ENCODE measurements around the gene MARCHF3. TPM values are rescaled to one million over a fixed set of nuclear protein-coding genes. Genes with fewer than 3 reads are reported as not detected.

The MARCHF3 gene
- total RNA-seq, 1 experiment from 2014 or later: 16.1 TPM

- Mint-ChIP-seq H3K36me3 (ENCODE audit: insufficient read depth, unreplicated experiment) (peaks cover 5% of the 10 kb centered on the region), H3K9me3 (ENCODE audit: low read depth, unreplicated experiment) (no peaks in the 10 kb centered on the region), H3K4me1 (ENCODE audit: low read depth, unreplicated experiment) (no peaks in the 10 kb centered on the region), H3K27me3 (ENCODE audit: unreplicated experiment) (no peaks in the 10 kb centered on the region), H3K4me3 (ENCODE audit: low read depth, unreplicated experiment) (no peak overlapping the region), H3K27ac (ENCODE audit: unreplicated experiment) (no peak overlapping the region)
- TF ChIP-seq, protein P1, sequence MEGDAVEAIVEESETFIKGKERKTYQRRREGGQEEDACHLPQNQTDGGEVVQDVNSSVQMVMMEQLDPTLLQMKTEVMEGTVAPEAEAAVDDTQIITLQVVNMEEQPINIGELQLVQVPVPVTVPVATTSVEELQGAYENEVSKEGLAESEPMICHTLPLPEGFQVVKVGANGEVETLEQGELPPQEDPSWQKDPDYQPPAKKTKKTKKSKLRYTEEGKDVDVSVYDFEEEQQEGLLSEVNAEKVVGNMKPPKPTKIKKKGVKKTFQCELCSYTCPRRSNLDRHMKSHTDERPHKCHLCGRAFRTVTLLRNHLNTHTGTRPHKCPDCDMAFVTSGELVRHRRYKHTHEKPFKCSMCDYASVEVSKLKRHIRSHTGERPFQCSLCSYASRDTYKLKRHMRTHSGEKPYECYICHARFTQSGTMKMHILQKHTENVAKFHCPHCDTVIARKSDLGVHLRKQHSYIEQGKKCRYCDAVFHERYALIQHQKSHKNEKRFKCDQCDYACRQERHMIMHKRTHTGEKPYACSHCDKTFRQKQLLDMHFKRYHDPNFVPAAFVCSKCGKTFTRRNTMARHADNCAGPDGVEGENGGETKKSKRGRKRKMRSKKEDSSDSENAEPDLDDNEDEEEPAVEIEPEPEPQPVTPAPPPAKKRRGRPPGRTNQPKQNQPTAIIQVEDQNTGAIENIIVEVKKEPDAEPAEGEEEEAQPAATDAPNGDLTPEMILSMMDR (IDR thresholded peaks at IDR 0.05; ENCODE audit: unreplicated experiment): no peak
- DNase-seq: no peak
- intact Hi-C loops (cut with micrococcal nuclease; ENCODE audit: unreplicated experiment): no loop called here
- CTCF ChIA-PET: no interaction called here
- BruUV-seq (replicated peaks): no TSS peak
Measured at GRCh38 chr5:126878634-126879033, 151.7 kb downstream of the MARCHF3 start.

DNA sequence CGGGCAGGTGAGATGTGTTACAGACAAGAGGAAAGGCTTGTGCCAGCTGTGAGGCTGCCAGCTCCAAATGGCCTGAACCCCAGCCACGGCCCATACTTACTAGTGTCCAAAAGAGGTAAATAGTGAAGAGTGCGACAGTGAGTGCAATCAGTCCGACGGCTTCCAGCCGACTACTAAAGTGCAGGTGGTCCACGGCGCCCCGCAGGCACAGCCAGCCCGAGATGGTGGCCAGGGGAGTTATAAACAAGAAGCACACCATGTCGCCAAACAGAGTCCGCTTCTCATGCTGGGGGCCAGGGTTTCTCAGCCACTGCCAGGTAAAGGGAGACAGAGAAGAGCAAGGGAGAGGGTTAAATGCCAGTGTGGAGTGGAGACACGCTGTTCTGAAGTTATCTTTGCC, 152.3 kb downstream of the MARCHF3 start:
- H3K4me3 Mint-ChIP-seq (ENCODE audit: low read depth, unreplicated experiment): no peak overlapping the region
- no peaks in the 10 kb centered on the region for H3K9me3 Mint-ChIP-seq (ENCODE audit: low read depth, unreplicated experiment)
- peaks cover 5% of the 10 kb centered on the region for H3K36me3 Mint-ChIP-seq (ENCODE audit: insufficient read depth, unreplicated experiment)
- no peaks in the 10 kb centered on the region for H3K4me1 Mint-ChIP-seq (ENCODE audit: low read depth, unreplicated experiment)
- no peaks in the 10 kb centered on the region for H3K27me3 Mint-ChIP-seq (ENCODE audit: unreplicated experiment)
- intact Hi-C loops (cut with micrococcal nuclease; ENCODE audit: unreplicated experiment): no loop called here
- CTCF ChIA-PET: no interaction called here
- no peak for DNase-seq
- H3K27ac Mint-ChIP-seq (ENCODE audit: unreplicated experiment): no peak overlapping the region
- no TSS peak for BruUV-seq (replicated peaks)
- TF ChIP-seq, protein P1 (IDR thresholded peaks at IDR 0.05; ENCODE audit: unreplicated experiment): no peak

GRCh38 chr5:126877602-126878001, 152.8 kb downstream of the MARCHF3 start:
- CTCF ChIA-PET: no interaction called here
- no TSS peak for BruUV-seq (replicated peaks)
- H3K27ac Mint-ChIP-seq (ENCODE audit: unreplicated experiment): no peak overlapping the region
- H3K4me3 Mint-ChIP-seq (ENCODE audit: low read depth, unreplicated experiment): no peak overlapping the region
- intact Hi-C loops (cut with micrococcal nuclease; ENCODE audit: unreplicated experiment): no loop called here
- peaks cover 5% of the 10 kb centered on the region for H3K36me3 Mint-ChIP-seq (ENCODE audit: insufficient read depth, unreplicated experiment)
- no peaks in the 10 kb centered on the region for H3K9me3 Mint-ChIP-seq (ENCODE audit: low read depth, unreplicated experiment)
- TF ChIP-seq, protein P1 (IDR thresholded peaks at IDR 0.05; ENCODE audit: unreplicated experiment): no peak
- no peak for DNase-seq
- no peaks in the 10 kb centered on the region for H3K4me1 Mint-ChIP-seq (ENCODE audit: low read depth, unreplicated experiment)
- H3K27me3 Mint-ChIP-seq (ENCODE audit: unreplicated experiment): no peaks in the 10 kb centered on the region

DNA sequence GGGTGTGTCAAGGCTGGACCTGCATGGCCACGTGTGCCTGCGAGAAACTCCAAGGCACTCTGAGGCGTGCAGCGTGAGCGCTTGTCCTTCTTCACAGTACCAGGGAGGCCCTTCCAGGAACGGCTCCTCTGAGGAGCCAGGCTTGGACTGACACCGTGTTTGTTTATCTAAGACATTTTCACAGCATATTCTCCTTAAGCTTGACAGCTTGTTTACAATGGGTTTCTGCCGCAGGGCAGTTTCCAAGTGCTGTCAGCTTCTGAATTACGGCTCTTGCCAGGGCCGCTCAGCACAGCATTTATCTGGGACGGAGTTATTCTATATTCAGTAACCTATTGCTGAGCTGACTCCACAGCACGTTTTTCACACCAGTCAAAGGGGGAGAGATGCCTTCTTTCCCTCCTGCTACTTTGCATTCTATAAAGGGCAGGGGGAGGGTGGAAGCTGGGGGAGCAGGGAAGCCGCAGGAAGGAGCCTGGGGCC, 155.0 kb downstream of the MARCHF3 start:
- Mint-ChIP-seq H3K4me3 (ENCODE audit: low read depth, unreplicated experiment) (no peak overlapping the region), H3K4me1 (ENCODE audit: low read depth, unreplicated experiment) (no peaks in the 10 kb centered on the region), H3K27me3 (ENCODE audit: unreplicated experiment) (no peaks in the 10 kb centered on the region), H3K9me3 (ENCODE audit: low read depth, unreplicated experiment) (no peaks in the 10 kb centered on the region), H3K27ac (ENCODE audit: unreplicated experiment) (no peak overlapping the region), H3K36me3 (ENCODE audit: insufficient read depth, unreplicated experiment) (peaks cover 5% of the 10 kb centered on the region)
- BruUV-seq (replicated peaks): no TSS peak
- DNase-seq: no peak
- TF ChIP-seq, protein P1 (IDR thresholded peaks at IDR 0.05; ENCODE audit: unreplicated experiment): no peak
- intact Hi-C loops (cut with micrococcal nuclease; ENCODE audit: unreplicated experiment): no loop called here
- CTCF ChIA-PET: interaction anchor here (1.1 kb wide), 1 partner anchor 42 kb away, joined by 6 read pairs; no protein-coding TSS in a partner anchor

Measured in Calu3 (cell line).